ENCODE results near the gene REPS1. TPM values are rescaled to one million over a fixed set of nuclear protein-coding genes. Genes with fewer than 3 reads are reported as not detected.

REPS1 gene
- total RNA-seq, 3 donors from 2014 or later (not counting 1 experiment from before 2014, with no cell fraction given): 59.9 to 80.4 (median 66.4) TPM

DNA sequence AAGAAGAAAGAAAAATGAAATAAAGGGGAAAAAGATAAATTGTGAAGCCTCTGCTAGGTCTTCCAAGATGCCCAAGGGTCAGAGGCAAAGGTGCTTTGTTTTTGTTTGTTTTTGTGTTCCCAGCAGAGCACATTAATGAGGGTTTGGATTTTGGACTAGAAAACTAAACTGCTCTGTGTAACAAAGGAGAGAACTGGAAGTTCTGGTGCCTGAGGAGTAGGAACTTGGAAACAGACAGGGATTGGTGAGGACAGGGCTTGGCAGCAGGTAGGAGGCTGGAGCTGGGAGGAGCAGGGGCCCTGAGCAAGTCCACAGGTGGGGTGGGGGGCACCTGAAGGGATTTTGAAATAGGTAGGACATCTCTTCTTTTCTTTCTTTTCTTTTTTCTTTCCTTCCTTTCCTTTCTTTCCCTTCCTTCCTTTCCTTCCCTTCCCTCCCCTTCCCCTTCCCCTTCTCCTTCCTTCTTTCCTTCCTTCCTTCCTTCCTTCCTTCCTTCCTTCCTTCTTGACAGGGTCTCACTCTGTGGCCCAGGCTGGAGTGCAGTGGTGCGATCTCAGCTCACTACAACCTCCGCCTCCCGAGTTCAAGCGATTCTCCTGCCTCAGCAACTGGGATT is 25.2 kb upstream of the REPS1 start:
- Histone ChIP-seq H3K4me3 (ENCODE audit: low read length) (no peak overlapping the region), H3K27me3 (ENCODE audit: control insufficient read depth, insufficient read depth, low read length) (no peaks in the 10 kb centered on the region), H3K4me1 (ENCODE audit: control insufficient read depth, insufficient read depth, low read length) (no peaks in the 10 kb centered on the region), H3K36me3 (ENCODE audit: control insufficient read depth, insufficient read depth, low read length) (no peaks in the 10 kb centered on the region), H3K27ac (ENCODE audit: low read length) (no peak overlapping the region), H3K9me3 (ENCODE audit: control insufficient read depth, insufficient read depth, low read length) (no peaks in the 10 kb centered on the region)
- no peaks in the 10 kb centered on the region for H3K36me3 Mint-ChIP-seq
- H3K27ac Mint-ChIP-seq: no peak overlapping the region
- H3K4me3 Mint-ChIP-seq: no peak overlapping the region
- WGBS (ENCODE audit: insufficient coverage): 98% methylated on average over 4 of the region's 4 CpGs
- TF ChIP-seq, protein P1, sequence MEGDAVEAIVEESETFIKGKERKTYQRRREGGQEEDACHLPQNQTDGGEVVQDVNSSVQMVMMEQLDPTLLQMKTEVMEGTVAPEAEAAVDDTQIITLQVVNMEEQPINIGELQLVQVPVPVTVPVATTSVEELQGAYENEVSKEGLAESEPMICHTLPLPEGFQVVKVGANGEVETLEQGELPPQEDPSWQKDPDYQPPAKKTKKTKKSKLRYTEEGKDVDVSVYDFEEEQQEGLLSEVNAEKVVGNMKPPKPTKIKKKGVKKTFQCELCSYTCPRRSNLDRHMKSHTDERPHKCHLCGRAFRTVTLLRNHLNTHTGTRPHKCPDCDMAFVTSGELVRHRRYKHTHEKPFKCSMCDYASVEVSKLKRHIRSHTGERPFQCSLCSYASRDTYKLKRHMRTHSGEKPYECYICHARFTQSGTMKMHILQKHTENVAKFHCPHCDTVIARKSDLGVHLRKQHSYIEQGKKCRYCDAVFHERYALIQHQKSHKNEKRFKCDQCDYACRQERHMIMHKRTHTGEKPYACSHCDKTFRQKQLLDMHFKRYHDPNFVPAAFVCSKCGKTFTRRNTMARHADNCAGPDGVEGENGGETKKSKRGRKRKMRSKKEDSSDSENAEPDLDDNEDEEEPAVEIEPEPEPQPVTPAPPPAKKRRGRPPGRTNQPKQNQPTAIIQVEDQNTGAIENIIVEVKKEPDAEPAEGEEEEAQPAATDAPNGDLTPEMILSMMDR (IDR thresholded peaks at IDR 0.05): no peak
- no peaks in the 10 kb centered on the region for H3K4me1 Mint-ChIP-seq
- ATAC-seq: no peak
- intact Hi-C loops (cut with micrococcal nuclease): no loop called here
- H3K27me3 Mint-ChIP-seq (ENCODE audit: low read depth in 2 of 2): peaks cover 8 to 10% of the 10 kb centered on the region in 2 donors
- no peaks in the 10 kb centered on the region for H3K9me3 Mint-ChIP-seq
- no peak for DNase-seq

DNA sequence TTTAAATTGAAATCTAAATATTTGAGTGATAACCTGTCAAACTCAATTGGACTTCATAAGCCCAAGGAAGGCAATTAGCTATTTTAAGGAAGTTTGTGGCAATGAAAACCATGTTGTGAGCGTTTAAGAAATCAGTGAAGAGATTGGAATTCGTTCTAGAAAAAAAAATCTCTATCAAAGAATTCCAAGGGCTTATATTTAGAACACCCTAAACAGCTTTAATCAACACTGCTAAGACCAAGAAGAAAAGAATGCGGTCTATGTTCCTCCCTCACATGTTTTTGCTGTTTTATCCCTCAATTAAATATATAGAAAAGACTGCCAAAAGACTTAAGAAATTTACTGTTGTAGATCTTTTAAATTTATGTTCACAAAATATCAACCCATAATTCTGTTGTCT is 23.9 kb upstream of the REPS1 start:
- Histone ChIP-seq H3K36me3 (ENCODE audit: control insufficient read depth, insufficient read depth, low read length) (no peaks in the 10 kb centered on the region), H3K27me3 (ENCODE audit: control insufficient read depth, insufficient read depth, low read length) (no peaks in the 10 kb centered on the region), H3K4me3 (ENCODE audit: low read length) (no peak overlapping the region), H3K4me1 (ENCODE audit: control insufficient read depth, insufficient read depth, low read length) (no peaks in the 10 kb centered on the region), H3K27ac (ENCODE audit: low read length) (no peak overlapping the region), H3K9me3 (ENCODE audit: control insufficient read depth, insufficient read depth, low read length) (no peaks in the 10 kb centered on the region)
- intact Hi-C loops (cut with micrococcal nuclease): no loop called here
- DNase-seq (no peak), ATAC-seq (no peak)
- peaks cover 8 to 13% of the 10 kb centered on the region in 2 donors for H3K27me3 Mint-ChIP-seq (ENCODE audit: low read depth in 2 of 2)
- H3K4me1 Mint-ChIP-seq: no peaks in the 10 kb centered on the region
- H3K4me3 Mint-ChIP-seq: no peak overlapping the region
- no peaks in the 10 kb centered on the region for H3K9me3 Mint-ChIP-seq
- no peak overlapping the region for H3K27ac Mint-ChIP-seq
- TF ChIP-seq, protein P1 (IDR thresholded peaks at IDR 0.05): no peak
- WGBS (ENCODE audit: insufficient coverage): no CpG with 5 or more reads among the region's 3 CpGs
- no peaks in the 10 kb centered on the region for H3K36me3 Mint-ChIP-seq

DNA sequence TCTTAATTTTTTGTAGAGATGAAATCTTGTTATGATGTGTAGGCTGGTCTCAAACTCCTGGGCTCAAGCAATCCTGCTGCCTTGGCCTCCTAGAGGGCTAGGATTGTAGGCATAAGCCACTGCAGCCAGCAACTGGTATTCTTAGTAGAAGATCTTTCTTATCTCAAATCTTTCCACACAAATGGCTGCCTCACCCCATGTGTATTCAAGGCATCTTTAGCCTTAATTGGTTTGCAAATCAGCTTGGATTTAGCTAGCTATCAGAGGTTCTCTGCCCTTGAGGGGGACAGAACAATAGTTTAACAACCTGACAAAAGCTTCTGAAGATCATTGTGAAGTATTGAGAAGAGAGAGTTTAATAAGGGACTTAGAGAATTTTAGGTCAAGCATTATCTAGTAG is 22.6 kb upstream of the REPS1 start:
- Mint-ChIP-seq H3K27ac (no peak overlapping the region), H3K9me3 (no peaks in the 10 kb centered on the region), H3K4me1 (no peaks in the 10 kb centered on the region), H3K27me3 (ENCODE audit: low read depth in 2 of 2) (peaks cover 8 to 13% of the 10 kb centered on the region in 2 donors), H3K36me3 (no peaks in the 10 kb centered on the region), H3K4me3 (no peak overlapping the region)
- Histone ChIP-seq H3K27me3 (ENCODE audit: control insufficient read depth, insufficient read depth, low read length) (no peaks in the 10 kb centered on the region), H3K9me3 (ENCODE audit: control insufficient read depth, insufficient read depth, low read length) (no peaks in the 10 kb centered on the region), H3K4me3 (ENCODE audit: low read length) (no peak overlapping the region), H3K27ac (ENCODE audit: low read length) (no peak overlapping the region), H3K4me1 (ENCODE audit: control insufficient read depth, insufficient read depth, low read length) (no peaks in the 10 kb centered on the region), H3K36me3 (ENCODE audit: control insufficient read depth, insufficient read depth, low read length) (no peaks in the 10 kb centered on the region)
- ATAC-seq: no peak
- TF ChIP-seq, protein P1 (IDR thresholded peaks at IDR 0.05): no peak
- no peak for DNase-seq
- intact Hi-C loops (cut with micrococcal nuclease): no loop called here

DNA sequence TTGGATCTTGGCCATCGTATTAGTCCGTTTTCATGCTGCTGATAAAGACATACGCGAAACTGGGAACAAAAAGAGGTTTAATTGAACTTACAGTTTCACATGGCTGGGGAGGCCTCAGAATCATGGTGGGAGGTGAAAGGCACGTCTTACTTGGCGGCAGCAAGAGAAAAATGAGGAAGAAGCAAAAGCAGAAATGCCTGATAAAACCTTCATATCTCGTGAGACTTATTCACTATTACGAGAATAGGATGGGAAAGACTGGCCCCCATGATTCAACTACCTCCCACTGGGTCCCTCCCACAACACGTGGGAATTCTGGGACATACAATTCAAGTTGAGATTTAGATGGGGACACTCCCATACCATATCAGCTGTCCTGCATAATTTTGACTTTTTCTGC is 20.1 kb upstream of the REPS1 start:
- Histone ChIP-seq H3K36me3 (ENCODE audit: control insufficient read depth, insufficient read depth, low read length) (no peaks in the 10 kb centered on the region), H3K4me3 (ENCODE audit: low read length) (no peak overlapping the region), H3K4me1 (ENCODE audit: control insufficient read depth, insufficient read depth, low read length) (no peaks in the 10 kb centered on the region), H3K27me3 (ENCODE audit: control insufficient read depth, insufficient read depth, low read length) (no peaks in the 10 kb centered on the region), H3K27ac (ENCODE audit: low read length) (no peak overlapping the region), H3K9me3 (ENCODE audit: control insufficient read depth, insufficient read depth, low read length) (no peaks in the 10 kb centered on the region)
- Mint-ChIP-seq H3K36me3 (no peaks in the 10 kb centered on the region), H3K27me3 (ENCODE audit: low read depth in 2 of 2) (peaks cover 5 to 12% of the 10 kb centered on the region in 2 donors), H3K9me3 (no peaks in the 10 kb centered on the region), H3K4me1 (no peaks in the 10 kb centered on the region), H3K27ac (no peak overlapping the region), H3K4me3 (no peak overlapping the region)
- no peak for DNase-seq
- ATAC-seq: no peak
- intact Hi-C loops (cut with micrococcal nuclease): no loop called here
- 86% methylated on average over 9 of the region's 9 CpGs for WGBS (ENCODE audit: insufficient coverage)
- TF ChIP-seq, protein P1 (IDR thresholded peaks at IDR 0.05): no peak

All from natural killer cell (primary cell).